Neural progenitor cell (in vitro differentiated cells): ENCODE results near the gene SNTA1. TPM values are rescaled to one million over a fixed set of nuclear protein-coding genes. Genes with fewer than 3 reads are reported as not detected.

Experiments used
- DNase-seq: peaks from one replicate; pipeline ENCODE4 v3.0.0-alpha.2; 2016; ENCODE audit warnings: low spot score
- H2AFZ ChIP-seq: fragments of 200-600 bp; sonication (generic); replicated peaks from 2 replicates; pipeline ENCODE4 v1.6.1; 2016; ENCODE audit warnings: antibody characterized with exemption
- H3F3A ChIP-seq: fragments of 200-600 bp; sonication (generic); 2 replicates; pipeline ENCODE4 v1.6.1; 2016; ENCODE audit warnings: antibody characterized with exemption, low read depth
- H3K27ac ChIP-seq: fragments of 200-600 bp; sonication (generic); 2 replicates; pipeline ENCODE4 v1.5.1; 2016; ENCODE audit warnings: mild to moderate bottlenecking
- H3K27me3 ChIP-seq: fragments of 200-600 bp; sonication (generic); 2 replicates; pipeline ENCODE4 v1.6.1; 2016; ENCODE audit warnings: mild to moderate bottlenecking, moderate library complexity
- H3K36me3 ChIP-seq: fragments of 200-600 bp; sonication (generic); 2 replicates; pipeline ENCODE4 v1.5.1; 2016
- H3K4me1 ChIP-seq: fragments of 200-600 bp; sonication (generic); 2 replicates; pipeline ENCODE4 v1.6.1; 2016; ENCODE audit warnings: mixed run types
- H3K4me2 ChIP-seq: fragments of 200-600 bp; sonication (generic); 2 replicates; pipeline ENCODE4 v1.6.1; 2016
- H3K4me3 ChIP-seq: fragments of 200-600 bp; sonication (generic); 2 replicates; pipeline ENCODE4 v1.5.1; 2016
- H3K79me2 ChIP-seq: fragments of 200-600 bp; sonication (generic); 2 replicates; pipeline ENCODE4 v1.6.1; 2016; ENCODE audit warnings: low read depth
- H3K9ac ChIP-seq: fragments of 200-600 bp; sonication (generic); 2 replicates; pipeline ENCODE4 v1.6.1; 2016
- H3K9me3 ChIP-seq: fragments of 200-600 bp; sonication (generic); 2 replicates; pipeline ENCODE4 v1.5.1; 2016; ENCODE audit warnings: low read depth
- H4K20me1 ChIP-seq: fragments of 200-600 bp; sonication (generic); 2 replicates; pipeline ENCODE4 v1.6.1; 2016; ENCODE audit warnings: low read depth
- H3K27ac Mint-ChIP-seq: 3 replicates; pipeline ENCODE4 v1.8.0; 2021; ENCODE audit warnings: mixed read lengths
- H3K27me3 Mint-ChIP-seq: 2 replicates; pipeline ENCODE4 v1.8.0; 2022; ENCODE audit warnings: low read depth, mild to moderate bottlenecking, inconsistent platforms, moderate library complexity, mixed read lengths; ENCODE audit not compliant: insufficient read depth
- H3K36me3 Mint-ChIP-seq: 3 replicates; pipeline ENCODE4 v1.8.0; 2021; ENCODE audit warnings: mixed read lengths
- H3K4me1 Mint-ChIP-seq: 3 replicates; pipeline ENCODE4 v1.8.0; 2021; ENCODE audit warnings: mixed read lengths
- H3K4me3 Mint-ChIP-seq: 3 replicates; pipeline ENCODE4 v1.8.0; 2021; ENCODE audit warnings: mild to moderate bottlenecking, moderate library complexity, mixed read lengths
- H3K9me3 Mint-ChIP-seq: 3 replicates; pipeline ENCODE4 v1.8.0; 2020; ENCODE audit warnings: mixed read lengths
- CTCF ChIP-seq: fragments of 200-600 bp; sonication (generic); IDR thresholded peaks from 2 replicates; pipeline ENCODE4 v1.5.1; 2017; ENCODE audit warnings: antibody characterized with exemption, mild to moderate bottlenecking
- EZH2 ChIP-seq: fragments of 200-600 bp; sonication (generic); IDR thresholded peaks from 2 replicates; pipeline ENCODE4 v1.6.1; 2017; ENCODE audit warnings: antibody characterized with exemption, mild to moderate bottlenecking, moderate library complexity
- EZH2phosphoT487 ChIP-seq: fragments of 200-600 bp; sonication (generic); IDR thresholded peaks from 2 replicates; pipeline ENCODE4 v1.6.1; 2017; ENCODE audit warnings: antibody characterized with exemption
- total RNA-seq: library from RNA; depleted of rRNA; stranded (reverse); fragments of >200 nt; gene quantifications from 2 replicates; pipeline ENCODE4 v1.2.3, GENCODE V29; 2015; ENCODE audit warnings: low replicate concordance

The SNTA1 gene
- total RNA-seq, 1 donor from 2014 or later: 6.3 TPM

GRCh38 chr20:33410081-33410742 is 33.4 kb downstream of the SNTA1 start:
- H3K27me3 Mint-ChIP-seq: no peaks in the 10 kb centered on the region
- no peak overlapping the region for H2AFZ ChIP-seq
- H3F3A ChIP-seq: no peaks in the 10 kb centered on the region
- H3K36me3 ChIP-seq: no peaks in the 10 kb centered on the region
- no peak overlapping the region for H3K4me3 Mint-ChIP-seq
- TF ChIP-seq EZH2 (no peak), CTCF (no peak), EZH2phosphoT487 (no peak)
- no peak for DNase-seq
- no peaks in the 10 kb centered on the region for H3K9me3 ChIP-seq
- H3K36me3 Mint-ChIP-seq: peaks cover 10% of the 10 kb centered on the region
- H3K27ac Mint-ChIP-seq: no peak overlapping the region
- H3K4me1 ChIP-seq: no peaks in the 10 kb centered on the region
- peaks cover 5% of the 10 kb centered on the region for H3K4me1 Mint-ChIP-seq
- no peak overlapping the region for H3K4me3 ChIP-seq
- no peaks in the 10 kb centered on the region for H3K9me3 Mint-ChIP-seq
- no peak overlapping the region for H3K9ac ChIP-seq
- H3K4me2 ChIP-seq: no peak overlapping the region
- no peaks in the 10 kb centered on the region for H4K20me1 ChIP-seq
- H3K27ac ChIP-seq: no peak overlapping the region
- H3K27me3 ChIP-seq: no peaks in the 10 kb centered on the region
- no peaks in the 10 kb centered on the region for H3K79me2 ChIP-seq

- no peak overlapping the region for H3K27ac Mint-ChIP-seq
- H3K4me1 ChIP-seq: no peaks in the 10 kb centered on the region
- no peaks in the 10 kb centered on the region for H3K79me2 ChIP-seq
- no peaks in the 10 kb centered on the region for H3K9me3 ChIP-seq
- DNase-seq: no peak
- peaks cover 10% of the 10 kb centered on the region for H3K36me3 Mint-ChIP-seq
- H2AFZ ChIP-seq: no peak overlapping the region
- TF ChIP-seq EZH2phosphoT487 (no peak), CTCF (no peak), EZH2 (no peak)
- H3K4me3 Mint-ChIP-seq: no peak overlapping the region
- no peaks in the 10 kb centered on the region for H4K20me1 ChIP-seq
- no peak overlapping the region for H3K4me2 ChIP-seq
- no peak overlapping the region for H3K4me3 ChIP-seq
- H3F3A ChIP-seq: no peaks in the 10 kb centered on the region
- no peaks in the 10 kb centered on the region for H3K36me3 ChIP-seq
- H3K9ac ChIP-seq: no peak overlapping the region
- H3K27ac ChIP-seq: no peak overlapping the region
- H3K9me3 Mint-ChIP-seq: no peaks in the 10 kb centered on the region
- H3K27me3 ChIP-seq: no peaks in the 10 kb centered on the region
- H3K27me3 Mint-ChIP-seq: no peaks in the 10 kb centered on the region
- H3K4me1 Mint-ChIP-seq: peaks cover 5% of the 10 kb centered on the region
Observed at GRCh38 chr20:33408716-33409654, 34.6 kb downstream of the SNTA1 start.

- no peaks in the 10 kb centered on the region for H3F3A ChIP-seq
- Mint-ChIP-seq H3K4me1 (peaks cover 5% of the 10 kb centered on the region), H3K27me3 (no peaks in the 10 kb centered on the region), H3K36me3 (peaks cover 10% of the 10 kb centered on the region), H3K9me3 (no peaks in the 10 kb centered on the region), H3K27ac (no peak overlapping the region), H3K4me3 (no peak overlapping the region)
- no peaks in the 10 kb centered on the region for H3K36me3 ChIP-seq
- H3K79me2 ChIP-seq: no peaks in the 10 kb centered on the region
- no peaks in the 10 kb centered on the region for H3K9me3 ChIP-seq
- H3K4me3 ChIP-seq: no peak overlapping the region
- no peak overlapping the region for H3K27ac ChIP-seq
- no peak for DNase-seq
- H3K27me3 ChIP-seq: no peaks in the 10 kb centered on the region
- no peak for TF ChIP-seq EZH2phosphoT487
- no peak for TF ChIP-seq EZH2
- TF ChIP-seq CTCF: no peak
- H3K4me1 ChIP-seq: no peaks in the 10 kb centered on the region
- no peak overlapping the region for H2AFZ ChIP-seq
- no peaks in the 10 kb centered on the region for H4K20me1 ChIP-seq
- no peak overlapping the region for H3K4me2 ChIP-seq
- H3K9ac ChIP-seq: no peak overlapping the region
Observed at GRCh38 chr20:33408313-33408712, 35.2 kb downstream of the SNTA1 start.
